GM12874 (cell line): ENCODE data around the gene EFTUD2.

Source experiments
- CTCF ChIP-seq: IDR thresholded peaks from 2 replicates; pipeline ENCODE4 v1.5.1; 2011; ENCODE audit warnings: low read depth, mild to moderate bottlenecking, control low read depth, low read length, moderate library complexity; ENCODE audit not compliant: insufficient read depth

Gene EFTUD2

GRCh38 chr17:44832805-44833204, 66.4 kb downstream of the EFTUD2 start:
- TF ChIP-seq CTCF: no peak

GRCh38 chr17:44831371-44831770, 67.9 kb downstream of the EFTUD2 start:
- TF ChIP-seq CTCF: no peak

GRCh38 chr17:44830359-44831288, 68.6 kb downstream of the EFTUD2 start:
- no peak for TF ChIP-seq CTCF

- TF ChIP-seq CTCF: no peak
These were observed 69.5 kb downstream of the EFTUD2 start, which contains the start of gene GJC1 for GRCh38 chr17:44829523-44830358. GJC1 (minus strand) TSS chr17:44830287; CDS start chr17:44805817, 24,470 bp downstream.

- TF ChIP-seq CTCF: no peak
These were observed 70.2 kb downstream of the EFTUD2 start for GRCh38 chr17:44828919-44829522.

GRCh38 chr17:44827863-44828262, 71.4 kb downstream of the EFTUD2 start:
- TF ChIP-seq CTCF: no peak

GRCh38 chr17:44826123-44826790, 73.0 kb downstream of the EFTUD2 start:
- TF ChIP-seq CTCF: no peak
